GM12892 (cell line): Measurements from ENCODE around the gene KRT2.

ENCODE experiments used
- POLR2A ChIP-seq: IDR thresholded peaks from 2 replicates; pipeline ENCODE4 v1.6.1; 2011; ENCODE audit warnings: low read depth, low read length, control low read depth
- POLR2AphosphoS5 ChIP-seq: IDR thresholded peaks from 2 replicates; pipeline ENCODE4 v1.6.1; 2011; ENCODE audit warnings: low read depth, low read length, control low read depth
- TAF1 ChIP-seq: IDR thresholded peaks from 2 replicates; pipeline ENCODE4 v1.6.1; 2011; ENCODE audit warnings: low read depth, mild to moderate bottlenecking, control low read depth, low read length, borderline replicate concordance

GRCh38 chr12:52637299-52637698 lies 14.7 kb downstream of the KRT2 start:
- no peak for TF ChIP-seq POLR2A
- no peak for TF ChIP-seq POLR2AphosphoS5
- TF ChIP-seq TAF1: no peak
